Stimulated activated CD8-positive, alpha-beta memory T cell treated with anti-CD3 and anti-CD28 coated beads, Interleukin-15, amount 100 ng/mL, for 1 hour (primary cell): ENCODE measurements around the gene WBP4.
"Not testable (repeated sequence)": the region's sequence is repeated elsewhere in the genome, so short reads cannot be mapped to it uniquely, and the experiment has no call there.

Experiments
- DNase-seq: peaks from one replicate; pipeline ENCODE4 v3.0.0-alpha.2; 2020; ENCODE audit warnings: low read depth

WBP4 gene

DNA sequence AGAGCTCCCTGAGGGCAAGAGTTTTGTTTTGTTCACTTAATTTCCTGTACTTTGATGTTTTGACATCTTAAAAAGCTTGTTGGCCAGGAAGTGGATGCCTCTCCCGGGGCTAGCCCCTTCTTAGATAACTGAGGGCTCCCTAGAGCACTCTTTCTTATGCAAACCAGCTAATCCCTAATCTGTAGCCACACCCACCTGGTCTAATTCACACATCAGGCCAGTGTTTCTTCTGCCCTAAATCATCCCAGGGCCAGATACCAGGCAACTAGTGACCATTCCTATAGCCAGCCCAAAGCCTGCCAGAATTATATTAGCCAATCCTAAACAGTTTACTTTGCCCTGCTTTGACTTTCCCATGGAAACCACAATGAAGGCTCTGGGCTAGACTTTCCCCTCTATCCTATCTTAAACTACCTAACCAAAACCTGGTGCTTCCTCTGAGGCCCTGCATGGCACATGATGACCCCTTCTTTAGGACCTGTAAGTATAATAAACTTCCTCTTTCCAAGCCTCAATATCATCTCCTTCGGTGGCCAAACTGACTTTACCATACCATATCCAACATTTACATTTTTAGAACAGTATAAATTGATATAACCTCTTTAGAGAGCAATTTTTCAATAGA is 24.8 kb downstream of the WBP4 start:
- DNase-seq: no peak

DNA sequence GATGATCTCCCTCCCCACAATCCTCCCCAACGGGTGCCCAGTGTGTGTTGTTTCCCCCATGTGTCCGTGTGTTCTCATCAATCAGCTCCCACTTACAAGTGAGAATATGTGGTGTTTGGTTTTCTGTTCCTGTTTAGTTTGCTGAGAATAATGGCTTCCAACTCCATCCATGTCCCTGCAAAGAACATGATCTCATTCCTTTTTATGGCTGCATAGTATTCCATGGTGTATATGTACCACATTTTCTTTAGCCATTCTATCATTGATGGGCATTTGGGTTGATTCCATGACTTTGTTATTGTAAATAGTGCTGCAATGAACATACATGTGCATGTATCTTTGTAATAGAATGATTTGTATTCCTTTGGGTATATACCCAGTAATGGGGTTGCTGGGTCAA is 34.4 kb downstream of the WBP4 start:
- DNase-seq: not testable (repeated sequence)

DNA sequence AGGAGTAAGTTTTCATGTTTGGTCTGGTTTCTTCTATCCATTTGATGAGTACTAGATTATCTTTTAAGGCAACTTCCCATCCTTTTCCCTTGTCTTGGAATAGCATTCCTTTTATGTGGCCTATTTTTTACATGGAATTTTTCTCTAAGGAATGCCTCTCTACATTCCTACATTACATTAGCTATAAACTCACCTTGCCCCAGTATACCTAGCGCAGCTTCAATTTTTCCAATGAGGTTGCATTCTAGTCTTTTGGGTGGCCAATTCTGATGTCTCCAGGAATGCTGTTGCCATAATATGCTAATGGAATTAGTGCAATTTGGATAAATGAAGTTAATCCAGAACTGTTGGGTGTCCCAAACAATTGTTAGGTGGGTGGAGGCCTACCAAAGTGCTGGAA is 37.5 kb downstream of the WBP4 start:
- no peak for DNase-seq

DNA sequence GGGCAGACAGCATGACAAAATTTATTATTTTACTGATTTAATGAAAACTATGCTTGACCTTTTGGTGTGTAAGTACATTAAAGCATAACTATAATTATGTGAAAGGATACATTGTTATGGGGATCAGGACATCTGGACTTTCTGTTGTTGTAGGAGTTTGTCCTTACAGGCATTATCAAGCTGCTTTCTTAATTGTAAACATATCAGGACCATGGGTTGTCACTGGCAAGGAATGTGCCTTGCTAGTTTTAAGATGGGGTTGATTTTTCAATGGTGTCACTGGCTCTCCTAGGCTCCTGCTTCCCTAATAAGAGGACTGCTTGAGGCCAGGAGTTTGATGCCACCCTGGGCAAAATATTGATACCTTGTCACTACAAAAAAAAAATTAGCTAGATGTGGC is 38.7 kb downstream of the WBP4 start:
- no peak for DNase-seq

DNA sequence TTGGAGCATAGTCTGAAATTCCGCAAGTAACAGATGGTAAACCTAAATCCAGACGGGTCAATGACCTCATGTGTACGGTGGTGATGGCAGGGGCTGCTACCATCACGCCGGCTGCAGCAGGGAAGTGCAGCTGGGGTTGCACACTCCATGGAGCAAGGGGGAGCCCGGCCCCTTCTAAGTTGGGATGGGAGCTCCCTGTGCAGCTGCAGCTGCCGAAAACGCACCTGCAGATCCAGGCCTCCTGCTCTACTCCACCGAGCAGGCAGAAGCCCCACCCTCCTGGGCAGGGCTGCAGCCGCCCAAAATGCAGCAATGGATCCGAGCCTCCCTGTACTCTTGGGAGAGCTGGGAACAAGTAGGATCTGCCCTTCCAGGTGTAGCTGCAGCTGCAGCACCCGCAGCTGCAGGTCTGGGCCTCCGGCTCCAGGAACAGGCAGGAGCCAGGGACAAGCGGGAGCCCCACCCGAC is 45.8 kb downstream of the WBP4 start:
- no peak for DNase-seq

DNA sequence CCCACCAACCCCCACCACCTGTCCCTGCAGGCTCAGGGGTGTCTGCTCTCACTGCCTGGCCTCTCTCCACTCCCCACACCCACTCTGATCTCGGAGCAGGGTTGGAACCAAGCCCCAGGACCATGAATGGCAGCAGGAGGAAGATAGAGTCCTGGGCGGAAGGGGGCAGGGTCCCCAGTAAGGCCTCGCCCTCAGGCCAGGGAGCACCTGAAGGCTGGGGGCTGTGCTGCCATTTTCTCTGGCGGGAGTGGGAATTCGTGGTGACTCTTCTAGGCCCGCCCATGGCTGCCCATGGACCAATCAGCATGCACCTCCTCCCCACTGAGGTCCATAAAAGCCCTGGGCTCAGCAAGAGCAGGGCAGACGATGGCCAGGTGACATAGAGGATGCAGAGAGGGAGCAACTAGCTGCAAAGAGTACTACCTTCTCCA is 46.3 kb downstream of the WBP4 start:
- DNase-seq: no peak

DNA sequence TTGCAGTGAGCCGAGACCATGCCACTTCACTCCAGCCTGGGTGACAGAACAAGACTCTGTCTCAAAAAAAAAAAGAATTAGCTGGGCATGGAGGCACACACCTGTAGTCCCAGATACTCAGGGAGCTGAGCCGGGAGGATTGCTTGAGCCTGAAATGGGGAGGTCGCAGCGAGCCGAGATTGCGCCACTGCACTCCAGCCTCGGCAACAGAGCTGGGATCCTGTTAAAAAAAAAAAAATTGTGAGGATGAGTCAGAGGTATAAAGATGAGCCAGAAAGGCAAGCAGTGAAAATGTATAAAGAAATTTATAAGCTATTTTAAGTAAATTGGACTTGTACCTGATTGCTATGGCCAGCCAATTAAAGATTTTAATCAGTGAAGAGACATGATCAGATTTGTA is 50.1 kb downstream of the WBP4 start:
- no peak for DNase-seq

DNA sequence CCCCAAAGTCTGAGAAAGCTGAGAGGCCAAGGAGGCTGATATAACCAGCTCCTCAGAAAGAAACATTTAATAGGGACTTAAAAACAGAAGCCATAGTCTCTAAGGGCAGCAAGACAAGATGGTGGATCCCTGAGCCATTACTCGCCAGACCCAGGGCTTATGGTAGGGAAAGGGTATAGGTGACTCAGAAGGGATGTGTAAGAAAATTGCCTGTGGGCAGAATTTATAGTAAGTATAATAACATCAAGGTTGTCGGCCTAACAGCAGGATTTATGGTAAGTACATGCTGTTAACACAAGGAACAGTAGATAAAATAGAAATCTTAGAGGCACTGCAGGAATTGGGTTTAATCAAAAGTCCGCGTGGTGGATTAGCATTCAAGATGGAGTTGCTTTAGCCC is 56.6 kb downstream of the WBP4 start:
- no peak for DNase-seq

DNA sequence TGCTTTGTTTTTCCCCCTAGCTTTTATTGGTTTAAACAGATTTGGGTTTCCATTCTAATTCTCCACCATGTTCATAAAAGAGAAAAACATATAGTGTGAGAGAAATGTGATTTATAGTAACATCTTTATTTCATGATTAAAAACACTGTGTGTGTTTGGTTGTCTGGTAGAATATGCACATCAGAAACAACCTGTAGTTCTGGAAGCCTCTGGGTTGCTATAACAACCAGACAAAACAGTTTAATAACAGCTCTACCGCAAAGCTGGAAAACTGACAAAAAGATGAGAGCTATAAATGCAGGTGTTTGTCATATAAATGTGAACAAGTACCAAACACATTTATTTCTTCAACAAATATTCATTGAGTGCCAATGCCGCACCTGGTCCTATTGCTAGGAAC is 61.5 kb downstream of the WBP4 start:
- DNase-seq: no peak

DNA sequence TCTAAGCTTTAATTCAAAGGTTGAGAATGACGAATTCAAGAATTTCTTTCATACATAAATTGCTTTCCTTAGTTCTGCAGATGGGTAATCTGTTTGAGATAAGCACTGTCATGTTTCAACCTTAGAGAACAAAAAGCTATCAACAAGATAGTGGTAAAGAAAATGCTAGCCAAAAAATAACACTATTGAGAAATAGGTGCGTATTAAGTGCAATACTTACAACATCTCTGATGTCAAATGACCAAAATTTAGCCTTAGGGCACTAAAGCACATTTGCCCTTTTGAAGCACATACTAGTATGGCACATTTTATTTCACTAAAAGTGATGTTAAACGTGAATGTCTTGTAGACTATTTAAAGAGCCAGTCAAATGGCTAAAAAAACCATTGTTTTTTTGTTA is 66.4 kb downstream of the WBP4 start:
- DNase-seq: no peak

DNA sequence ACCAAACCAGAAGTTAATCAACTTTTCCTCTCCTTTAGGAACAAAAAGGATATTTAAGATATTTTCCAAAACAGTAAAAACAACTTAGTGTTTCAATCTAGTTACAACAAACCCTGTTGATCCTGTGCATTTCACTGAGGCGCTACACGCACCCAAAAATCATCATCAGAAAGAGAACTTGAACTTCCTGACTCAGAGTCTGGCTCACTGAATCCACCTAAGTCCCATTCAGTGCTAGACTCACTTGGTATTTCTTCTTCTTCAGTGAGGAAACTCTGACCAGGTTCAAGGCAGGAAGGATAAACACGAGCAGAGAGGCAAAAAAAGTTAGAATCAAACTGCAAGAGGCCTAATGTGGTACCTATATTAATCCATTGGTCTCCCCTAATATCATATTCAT is 69.0 kb downstream of the WBP4 start:
- DNase-seq: no peak

DNA sequence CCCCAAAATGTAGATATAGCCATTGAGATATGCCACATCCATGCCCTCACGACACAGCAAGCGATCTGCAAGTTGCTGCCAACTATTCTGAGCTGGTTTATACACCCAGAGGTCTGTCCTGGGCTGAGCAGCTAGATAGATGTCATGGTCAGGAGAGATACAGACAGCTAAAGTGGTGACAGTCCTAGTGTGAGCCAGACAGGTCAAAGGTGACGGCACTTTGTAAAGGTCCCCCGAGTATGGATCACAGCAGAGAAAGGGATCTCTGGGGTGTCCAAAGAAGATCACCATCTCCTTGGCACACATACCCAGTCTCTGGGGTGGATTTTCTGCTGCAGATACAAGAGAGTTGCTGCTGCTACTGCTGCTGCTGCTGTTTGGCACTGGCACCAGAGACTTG is 69.9 kb downstream of the WBP4 start:
- not testable (repeated sequence) for DNase-seq

DNA sequence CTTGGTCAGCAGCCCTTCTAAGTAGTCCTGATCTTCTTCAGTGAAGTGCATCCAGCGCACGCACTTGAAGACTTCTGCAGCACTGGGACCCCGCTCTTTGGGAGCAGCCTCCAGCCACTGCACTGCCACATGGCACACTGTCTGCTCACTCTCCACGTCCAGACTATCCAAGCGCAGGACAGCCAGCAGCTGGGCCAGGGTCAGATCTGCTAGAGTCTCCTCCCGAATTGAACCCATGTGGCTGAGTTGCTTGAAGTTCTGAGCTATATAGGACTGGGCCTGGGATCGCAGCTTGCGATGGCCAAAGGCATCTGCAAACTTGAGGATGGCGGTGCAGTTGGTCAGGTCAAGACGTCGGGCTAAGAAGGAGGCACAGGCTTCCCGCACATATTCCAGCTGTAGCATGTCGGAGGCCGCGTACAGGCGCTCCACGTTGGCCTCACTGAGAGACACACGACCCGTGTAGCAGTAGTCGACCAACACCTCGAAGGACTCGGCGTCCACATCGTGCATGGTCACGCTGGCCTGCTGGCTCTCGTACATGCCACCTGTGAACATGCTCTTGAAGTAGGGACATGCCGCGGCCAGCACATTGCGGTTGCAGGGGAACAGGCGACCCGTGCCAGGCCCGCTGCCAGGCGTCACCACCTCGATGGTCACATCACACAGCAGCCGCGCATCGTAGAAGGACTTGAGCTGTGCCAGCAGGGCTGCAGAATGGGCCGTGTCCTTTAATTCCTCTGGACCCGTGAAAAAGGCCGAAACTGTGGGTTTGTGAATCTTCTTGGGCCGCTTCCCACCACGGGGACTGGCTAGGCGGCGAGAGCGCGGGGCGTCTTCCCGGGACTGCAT is 70.6 kb downstream of the WBP4 start:
- not testable (repeated sequence) for DNase-seq

DNA sequence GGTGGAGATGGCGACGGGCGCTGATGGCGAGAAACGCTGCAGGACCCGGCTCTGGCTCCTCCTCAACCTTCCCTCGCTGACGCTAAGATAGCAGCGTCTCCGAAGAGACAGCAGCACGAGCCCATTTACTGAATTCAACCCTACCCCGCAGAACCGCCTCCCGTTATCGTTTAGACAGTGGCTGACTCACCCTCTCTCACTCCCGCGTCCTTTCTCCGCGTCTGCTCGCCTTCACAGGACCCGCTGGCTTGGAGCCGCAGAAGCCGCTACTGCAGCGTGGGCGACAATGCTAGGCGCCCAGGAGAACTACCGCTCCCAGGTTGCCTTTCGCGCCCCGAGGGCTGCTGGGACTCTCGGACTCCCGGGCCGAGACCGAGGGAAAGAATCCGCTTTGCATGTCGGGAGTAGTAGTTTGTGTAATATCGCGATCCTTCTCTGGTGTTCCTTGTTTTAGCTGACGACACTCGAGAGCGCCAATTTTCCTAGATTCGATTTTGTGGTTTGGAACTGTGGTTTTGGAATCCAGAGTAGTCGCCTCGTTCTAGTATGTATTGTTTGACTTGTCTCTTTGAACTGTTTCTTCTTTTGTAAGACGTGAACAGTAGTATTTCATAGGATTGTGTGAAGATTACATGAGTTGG is 71.3 kb downstream of the WBP4 start, which contains the start of gene KBTBD6:
Gene KBTBD6 (minus strand): TSS at position 291 of the 641 bp plus-strand sequence. CDS start 291 bp downstream, outside the sequence.
- DNase-seq: peak; percentile 86
